Measurements from ENCODE around the gene PLAGL2.
"Not testable (repeated sequence)": the region's sequence is repeated elsewhere in the genome, so short reads cannot be mapped to it uniquely, and the experiment has no call there.

Gene PLAGL2

GRCh38 chr20:32179515-32179914 lies 28.0 kb downstream of the PLAGL2 start:
- DNase-seq: no peak

DNA sequence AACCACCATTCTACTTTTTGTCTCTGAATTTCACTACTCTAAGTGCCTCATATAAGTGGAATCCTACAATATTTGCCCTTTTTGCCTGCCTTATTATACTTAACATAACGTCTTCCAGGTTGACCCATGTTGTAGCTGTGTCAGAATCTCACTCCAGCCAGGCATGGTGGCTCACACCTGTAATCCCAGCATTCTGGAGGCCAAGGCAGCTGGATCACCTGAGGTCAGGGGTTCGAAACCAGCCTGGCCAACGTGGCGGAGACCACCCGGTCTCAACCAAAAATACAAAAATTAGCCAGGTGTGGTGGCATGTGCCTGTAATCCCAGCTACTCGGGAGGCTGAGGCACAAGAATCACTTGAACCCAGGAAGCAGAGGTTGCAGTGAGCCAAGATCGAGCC lies 29.8 kb downstream of the PLAGL2 start:
- DNase-seq: not testable (repeated sequence)

GRCh38 chr20:32168184-32168910 lies 39.2 kb downstream of the PLAGL2 start:
- peak; percentile 13 for DNase-seq

- no peak for DNase-seq
Observed at GRCh38 chr20:32167552-32167951, 40.0 kb downstream of the PLAGL2 start.

- no peak for DNase-seq
Observed at GRCh38 chr20:32165836-32166545, 41.6 kb downstream of the PLAGL2 start.

DNA sequence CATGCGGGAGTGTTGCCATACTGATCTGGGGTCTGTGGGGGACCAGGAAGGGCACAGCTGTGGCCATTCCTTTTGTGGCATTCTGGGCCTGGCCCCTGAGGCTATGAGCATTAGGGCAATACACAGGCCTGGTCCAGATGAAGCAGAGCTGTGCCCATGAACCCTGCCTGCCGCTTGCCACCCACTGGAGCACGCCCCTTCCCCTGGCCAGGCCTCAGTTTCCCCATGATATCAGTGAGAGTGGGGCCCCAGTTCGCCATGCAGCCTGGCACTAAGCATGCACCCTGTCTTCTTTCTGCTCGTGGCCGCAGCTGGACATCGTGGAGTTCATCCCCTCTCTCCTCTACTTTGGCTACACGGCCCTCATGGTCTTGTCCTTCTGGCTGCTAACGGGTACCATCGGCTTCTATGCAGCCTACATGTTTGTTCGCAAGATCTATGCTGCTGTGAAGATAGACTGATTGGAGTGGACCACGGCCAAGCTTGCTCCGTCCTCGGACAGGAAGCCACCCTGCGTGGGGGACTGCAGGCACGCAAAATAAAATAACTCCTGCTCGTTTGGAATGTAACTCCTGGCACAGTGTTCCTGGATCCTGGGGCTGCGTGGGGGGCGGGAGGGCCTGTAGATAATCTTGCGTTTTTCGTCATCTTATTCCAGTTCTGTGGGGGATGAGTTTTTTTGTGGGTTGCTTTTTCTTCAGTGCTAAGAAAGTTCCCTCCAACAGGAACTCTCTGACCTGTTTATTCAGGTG lies 42.4 kb downstream of the PLAGL2 start:
- DNase-seq: no peak

DNA sequence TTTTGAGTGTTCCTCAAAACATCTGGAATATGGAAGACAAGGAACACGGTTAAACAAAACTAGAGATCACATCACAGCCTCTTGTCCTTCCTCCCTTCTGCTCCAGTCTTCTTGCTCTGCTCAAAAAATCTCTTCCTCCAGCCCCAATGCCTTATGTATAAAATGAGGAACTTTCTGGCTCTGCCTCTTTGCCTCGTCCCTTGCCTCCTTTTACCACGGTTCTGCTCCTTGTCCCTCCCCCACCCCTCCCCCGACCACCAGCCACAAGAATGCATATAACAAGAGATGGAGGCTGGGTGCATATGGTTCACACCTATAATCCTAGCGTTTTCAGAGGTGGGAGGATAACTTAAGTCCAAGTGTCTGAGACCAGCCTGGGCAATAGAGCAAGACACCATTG lies 43.6 kb downstream of the PLAGL2 start:
- no peak for DNase-seq

GRCh38 chr20:32162351-32162750 lies 45.2 kb downstream of the PLAGL2 start:
- no peak for DNase-seq

DNA sequence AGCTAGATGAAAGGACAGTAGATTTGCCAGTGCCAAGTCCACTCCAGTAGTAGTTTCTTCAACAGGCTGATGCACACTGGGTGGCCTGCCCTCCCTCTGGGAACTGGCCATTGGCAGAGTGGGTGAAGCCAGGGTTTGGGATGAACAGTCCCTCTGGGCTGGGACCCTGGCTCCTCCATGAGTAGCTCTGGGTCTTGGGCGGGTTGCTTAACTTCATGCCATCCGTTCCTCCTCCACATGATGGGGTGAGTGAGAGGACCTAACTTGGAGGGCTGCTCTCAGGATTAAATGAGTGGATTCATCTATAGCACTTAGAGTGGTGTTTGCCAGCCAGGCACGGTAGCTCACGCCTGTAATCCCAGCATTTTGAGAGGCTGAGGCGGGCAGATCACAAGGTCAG lies 47.2 kb downstream of the PLAGL2 start:
- no peak for DNase-seq

- DNase-seq: no peak
Observed at GRCh38 chr20:32159766-32160221, 47.7 kb downstream of the PLAGL2 start.

GRCh38 chr20:32158943-32159660 lies 48.4 kb downstream of the PLAGL2 start:
- no peak for DNase-seq

DNA sequence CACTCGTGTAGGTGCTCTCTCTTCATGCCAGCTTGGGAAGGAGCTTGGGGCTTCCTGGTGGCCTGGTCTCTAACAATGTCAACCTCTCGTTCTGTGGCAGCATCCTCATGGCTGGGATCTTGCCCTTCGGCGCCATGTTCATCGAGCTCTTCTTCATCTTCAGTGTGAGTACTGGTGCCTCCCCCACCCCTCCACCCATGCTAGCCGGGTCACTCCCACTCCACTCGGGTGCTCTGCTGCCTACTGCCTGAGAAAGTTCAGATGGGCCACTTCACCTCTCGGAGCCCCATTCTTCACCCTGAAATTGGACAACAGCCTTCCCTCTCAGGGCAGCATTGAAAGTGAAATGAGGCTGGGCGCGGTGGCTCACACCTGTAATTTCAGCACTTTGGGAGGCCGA lies 49.2 kb downstream of the PLAGL2 start:
- no peak for DNase-seq

GRCh38 chr20:32157611-32158010 lies 49.9 kb downstream of the PLAGL2 start:
- DNase-seq: no peak

DNA sequence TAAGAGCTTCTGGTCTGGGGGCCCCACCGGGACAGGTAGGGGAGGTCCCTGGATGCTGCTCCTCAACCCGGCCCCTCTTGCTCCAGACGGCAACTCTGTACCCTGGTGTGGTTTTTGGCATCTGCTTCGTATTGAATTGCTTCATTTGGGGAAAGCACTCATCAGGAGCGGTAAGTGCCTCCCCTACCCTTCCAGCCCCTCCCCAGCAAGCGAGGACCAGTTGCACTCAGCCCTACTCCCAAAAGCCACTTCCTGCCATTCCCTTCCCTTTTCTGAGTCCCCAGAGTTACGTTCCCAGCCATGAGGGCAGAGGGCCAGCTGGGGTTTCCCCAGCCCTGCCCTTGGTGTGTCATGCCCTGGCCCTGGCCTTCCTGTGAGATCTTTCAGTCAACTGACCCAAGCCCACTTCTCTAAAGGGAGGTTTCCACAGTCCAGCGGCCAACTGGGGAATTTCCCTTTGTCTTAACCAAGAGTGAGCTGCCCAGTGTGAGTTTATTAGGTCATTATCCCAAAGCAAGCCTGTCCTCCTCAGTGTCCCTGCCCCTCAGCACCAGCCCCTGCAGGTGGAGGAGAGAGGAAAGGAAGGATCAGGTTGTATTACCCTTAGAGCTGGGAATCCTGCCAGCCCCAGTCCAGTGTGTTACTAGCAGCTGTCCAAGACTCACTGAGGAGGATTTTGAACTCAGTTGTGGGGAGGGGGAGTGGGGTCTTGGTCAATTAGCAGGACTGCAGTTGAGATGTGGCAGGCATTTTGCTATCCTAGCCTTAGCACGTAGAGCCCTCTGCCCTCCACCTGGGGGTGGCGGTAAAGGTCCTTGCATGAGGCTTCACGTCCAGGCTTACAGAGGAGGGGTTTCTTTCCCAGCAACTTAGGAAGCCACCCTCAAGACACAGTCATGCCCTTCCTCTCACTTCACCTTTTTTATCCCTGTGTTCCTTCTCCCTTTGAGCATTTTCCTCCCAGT lies 52.2 kb downstream of the PLAGL2 start:
- peak; percentile 89 for DNase-seq

DNA sequence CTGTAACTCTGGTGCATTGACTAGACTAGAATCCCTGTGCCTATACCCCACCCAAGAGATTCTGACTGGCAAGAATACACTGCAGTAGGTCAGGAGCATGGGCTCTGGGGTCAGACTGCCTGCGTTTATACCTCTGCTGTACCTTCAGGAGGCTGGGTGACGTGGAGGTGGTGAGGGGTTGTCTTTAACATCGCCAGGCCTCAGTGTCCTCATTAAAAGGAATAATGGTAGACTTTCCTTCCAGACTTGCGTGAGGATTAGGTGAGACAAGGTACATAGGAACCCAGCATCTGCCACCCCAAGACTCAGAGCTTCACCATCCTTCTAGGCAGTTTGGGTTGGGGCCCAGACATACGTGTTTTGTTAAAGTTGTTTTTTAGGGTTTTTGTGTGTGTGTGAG lies 53.8 kb downstream of the PLAGL2 start:
- no peak for DNase-seq

GRCh38 chr20:32153156-32153665 lies 54.3 kb downstream of the PLAGL2 start:
- no peak for DNase-seq

GRCh38 chr20:32152421-32153155 lies 55.0 kb downstream of the PLAGL2 start:
- DNase-seq: no peak

DNA sequence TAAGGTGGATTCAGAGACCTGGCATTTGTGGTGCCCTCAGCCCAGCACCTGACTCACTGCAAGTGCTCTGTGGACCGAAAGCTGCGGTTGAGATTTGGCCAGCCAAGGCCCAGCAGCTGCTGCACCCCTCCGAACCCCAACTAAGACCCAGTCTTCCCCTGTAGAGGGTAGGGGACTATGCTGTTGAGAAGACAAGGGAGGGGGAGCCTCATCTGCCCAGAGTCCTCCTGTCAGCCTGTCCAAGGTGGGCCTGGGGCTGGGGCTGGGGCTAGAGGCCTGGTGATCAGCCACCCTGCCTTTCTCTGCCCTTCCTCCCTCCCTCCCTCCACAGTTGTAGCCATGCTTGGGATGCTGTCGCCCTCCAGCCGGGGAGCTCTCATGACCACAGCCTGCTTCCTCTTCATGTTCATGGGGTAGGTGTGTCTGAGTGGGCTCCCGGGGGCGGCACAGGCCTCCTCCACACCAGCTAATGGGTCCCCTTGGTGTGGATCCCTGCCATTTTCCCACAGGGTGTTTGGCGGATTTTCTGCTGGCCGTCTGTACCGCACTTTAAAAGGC lies 57.2 kb downstream of the PLAGL2 start:
- DNase-seq: no peak

DNA sequence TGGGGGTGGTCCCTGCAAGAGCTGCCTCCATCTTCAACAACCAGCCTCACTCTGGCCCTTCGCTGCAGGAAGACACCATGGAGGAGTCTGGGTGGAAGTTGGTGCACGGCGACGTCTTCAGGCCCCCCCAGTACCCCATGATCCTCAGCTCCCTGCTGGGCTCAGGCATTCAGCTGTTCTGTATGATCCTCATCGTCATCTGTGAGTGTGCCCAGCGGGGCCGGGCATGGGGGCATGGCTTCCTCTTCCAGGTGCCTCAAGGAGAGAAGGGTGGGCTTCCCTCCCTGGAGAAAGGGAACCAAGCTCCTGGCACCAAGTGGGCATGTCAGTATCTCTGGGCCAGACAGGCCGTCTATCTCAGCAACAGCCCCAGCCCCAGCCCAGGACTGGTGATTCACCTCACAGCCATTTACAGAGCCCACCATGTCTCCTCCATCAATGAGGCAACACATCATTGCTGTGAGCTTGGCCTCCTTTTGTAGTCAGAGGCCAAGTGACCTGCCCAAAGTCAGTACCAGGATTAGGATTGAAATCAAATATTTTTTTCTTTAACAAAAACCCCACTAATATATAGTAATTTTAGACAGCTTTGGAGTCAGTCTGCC lies 57.9 kb downstream of the PLAGL2 start:
- no peak for DNase-seq
